Measurements from ENCODE around the gene HOXC10. TPM values are rescaled to one million over a fixed set of nuclear protein-coding genes. Genes with fewer than 3 reads are reported as not detected.

The HOXC10 gene
- total RNA-seq, 1 donor from 2014 or later, result not detected

GRCh38 chr12:53992377-53992889 lies 7.5 kb downstream of the HOXC10 start:
- no peak for TF ChIP-seq CTCF (IDR thresholded peaks at IDR 0.05; ENCODE audit: partially characterized antibody, unreplicated experiment)
- Mint-ChIP-seq H3K9me3 (ENCODE audit: unreplicated experiment) (peaks cover 4% of the 10 kb centered on the region), H3K36me3 (ENCODE audit: unreplicated experiment) (no peaks in the 10 kb centered on the region), H3K27ac (ENCODE audit: unreplicated experiment) (no peak overlapping the region), H3K4me1 (ENCODE audit: low read depth, unreplicated experiment) (no peaks in the 10 kb centered on the region), H3K4me3 (ENCODE audit: unreplicated experiment) (no peak overlapping the region), H3K27me3 (ENCODE audit: unreplicated experiment) (peaks cover 59% of the 10 kb centered on the region)
- no peak for DNase-seq

- no peak for TF ChIP-seq CTCF (IDR thresholded peaks at IDR 0.05; ENCODE audit: partially characterized antibody, unreplicated experiment)
- Mint-ChIP-seq H3K36me3 (ENCODE audit: unreplicated experiment) (no peaks in the 10 kb centered on the region), H3K27me3 (ENCODE audit: unreplicated experiment) (peaks cover 59% of the 10 kb centered on the region), H3K27ac (ENCODE audit: unreplicated experiment) (no peak overlapping the region), H3K9me3 (ENCODE audit: unreplicated experiment) (peaks cover 6% of the 10 kb centered on the region), H3K4me1 (ENCODE audit: low read depth, unreplicated experiment) (no peaks in the 10 kb centered on the region), H3K4me3 (ENCODE audit: unreplicated experiment) (no peak overlapping the region)
- no peak for DNase-seq
Observed at GRCh38 chr12:53993162-53994008, 8.4 kb downstream of the HOXC10 start.

- no peaks in the 10 kb centered on the region for H3K4me1 Mint-ChIP-seq (ENCODE audit: low read depth, unreplicated experiment)
- no peak overlapping the region for H3K4me3 Mint-ChIP-seq (ENCODE audit: unreplicated experiment)
- no peak overlapping the region for H3K27ac Mint-ChIP-seq (ENCODE audit: unreplicated experiment)
- no peaks in the 10 kb centered on the region for H3K36me3 Mint-ChIP-seq (ENCODE audit: unreplicated experiment)
- TF ChIP-seq CTCF (IDR thresholded peaks at IDR 0.05; ENCODE audit: partially characterized antibody, unreplicated experiment), result no peak
- H3K27me3 Mint-ChIP-seq (ENCODE audit: unreplicated experiment), result peaks cover 61% of the 10 kb centered on the region
- DNase-seq, result no peak
- peaks cover 8% of the 10 kb centered on the region for H3K9me3 Mint-ChIP-seq (ENCODE audit: unreplicated experiment)
Observed at GRCh38 chr12:53994009-53994263, 9.0 kb downstream of the HOXC10 start.

DNA sequence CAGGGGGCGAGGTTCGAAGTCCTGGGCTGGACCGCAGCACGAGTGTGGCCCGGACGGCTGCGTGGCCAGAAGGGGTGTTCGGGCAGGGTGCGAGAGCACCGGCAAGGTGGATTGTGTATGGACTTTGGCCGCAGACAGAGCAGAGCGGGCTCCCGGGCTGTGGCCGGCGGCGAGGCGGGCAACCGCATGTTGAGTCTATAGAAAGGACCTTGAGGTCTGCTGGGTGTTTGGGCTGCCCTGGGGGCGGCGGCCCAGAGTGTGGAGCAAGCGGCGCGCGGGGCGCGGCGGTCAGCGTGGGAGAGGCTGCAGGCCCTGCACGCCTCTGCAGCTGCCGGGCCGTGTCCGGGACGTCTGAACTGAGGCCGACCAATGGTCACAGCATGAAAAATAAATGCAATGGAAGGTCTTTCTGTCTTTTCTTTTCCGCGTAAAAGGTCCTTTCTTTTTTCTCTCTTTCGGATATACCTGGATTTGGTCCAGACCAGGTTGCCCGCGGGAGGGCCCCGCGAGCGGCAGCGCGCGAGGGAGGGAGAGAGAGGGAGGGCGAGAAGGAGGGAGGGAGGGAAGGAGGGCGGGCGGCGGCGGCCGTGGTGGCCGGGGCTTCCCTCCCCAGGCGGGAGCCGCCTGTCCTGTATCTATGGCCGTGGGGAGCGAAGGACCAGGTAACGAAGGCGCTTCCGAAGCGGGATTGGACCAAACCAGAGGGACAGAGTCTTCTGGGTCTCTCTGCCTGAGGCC lies 9.5 kb downstream of the HOXC10 start:
- H3K36me3 Mint-ChIP-seq (ENCODE audit: unreplicated experiment), result no peaks in the 10 kb centered on the region
- H3K4me1 Mint-ChIP-seq (ENCODE audit: low read depth, unreplicated experiment), result no peaks in the 10 kb centered on the region
- no peak overlapping the region for H3K27ac Mint-ChIP-seq (ENCODE audit: unreplicated experiment)
- no peak for DNase-seq
- TF ChIP-seq CTCF (IDR thresholded peaks at IDR 0.05; ENCODE audit: partially characterized antibody, unreplicated experiment), result no peak
- no peak overlapping the region for H3K4me3 Mint-ChIP-seq (ENCODE audit: unreplicated experiment)
- H3K27me3 Mint-ChIP-seq (ENCODE audit: unreplicated experiment), result peaks cover 58% of the 10 kb centered on the region
- peaks cover 8% of the 10 kb centered on the region for H3K9me3 Mint-ChIP-seq (ENCODE audit: unreplicated experiment)

GRCh38 chr12:53995002-53995377 lies 10.0 kb downstream of the HOXC10 start:
- no peaks in the 10 kb centered on the region for H3K36me3 Mint-ChIP-seq (ENCODE audit: unreplicated experiment)
- H3K9me3 Mint-ChIP-seq (ENCODE audit: unreplicated experiment), result peaks cover 8% of the 10 kb centered on the region
- no peak overlapping the region for H3K27ac Mint-ChIP-seq (ENCODE audit: unreplicated experiment)
- TF ChIP-seq CTCF (IDR thresholded peaks at IDR 0.05; ENCODE audit: partially characterized antibody, unreplicated experiment), result no peak
- H3K4me1 Mint-ChIP-seq (ENCODE audit: low read depth, unreplicated experiment), result no peaks in the 10 kb centered on the region
- no peak overlapping the region for H3K4me3 Mint-ChIP-seq (ENCODE audit: unreplicated experiment)
- no peak for DNase-seq
- peaks cover 55% of the 10 kb centered on the region for H3K27me3 Mint-ChIP-seq (ENCODE audit: unreplicated experiment)

Data from glutamatergic neuron (in vitro differentiated cells).